GM18858 (cell line): Measurements from ENCODE around the gene OTOA.
"Not testable (repeated sequence)": the region's sequence is repeated elsewhere in the genome, so short reads cannot be mapped to it uniquely, and the experiment has no call there.

Experiments used
- ATAC-seq: cut with Tn5 transposase; IDR thresholded peaks from one replicate; pipeline ENCODE4 v1.9.1; 2021; ENCODE audit not compliant: unreplicated experiment

The OTOA gene

DNA sequence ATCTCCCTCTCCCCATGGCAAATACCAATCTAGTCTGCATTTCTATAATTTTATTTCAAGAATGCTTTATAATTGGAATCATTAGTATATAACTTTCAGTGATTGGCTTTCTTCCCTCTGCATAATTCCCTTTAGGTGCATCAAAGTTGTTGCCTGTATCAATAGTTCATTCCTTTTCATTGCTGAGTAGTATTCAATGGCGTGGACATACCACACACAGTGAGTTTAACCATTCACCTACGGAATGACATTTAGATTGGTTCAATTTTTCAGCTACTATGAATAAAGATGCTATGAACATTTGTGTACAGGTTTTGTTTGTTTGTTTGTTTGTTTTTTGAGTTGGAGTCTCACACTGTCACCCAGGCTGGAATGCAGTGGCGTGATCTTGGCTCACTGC lies 9.7 kb downstream of the OTOA start:
- no peak for ATAC-seq

DNA sequence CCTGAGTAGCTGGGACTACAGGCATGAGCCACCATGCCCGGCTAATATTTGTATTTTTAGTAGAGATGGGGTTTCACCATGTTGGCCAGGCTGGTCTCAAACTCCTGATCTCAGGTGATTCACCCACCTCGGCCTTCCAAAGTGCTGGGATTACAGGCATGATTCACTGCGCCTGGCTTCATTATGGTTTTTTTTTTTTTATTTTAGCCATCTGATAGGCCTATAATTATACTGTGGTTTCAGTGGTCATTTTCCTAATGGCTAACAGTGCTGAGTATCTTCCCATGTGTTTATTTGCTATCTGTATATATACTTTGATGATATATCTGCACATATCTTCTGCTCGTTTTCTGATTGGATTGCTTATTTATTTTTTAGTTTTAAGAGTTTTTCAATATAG lies 10.7 kb downstream of the OTOA start:
- not testable (repeated sequence) for ATAC-seq

DNA sequence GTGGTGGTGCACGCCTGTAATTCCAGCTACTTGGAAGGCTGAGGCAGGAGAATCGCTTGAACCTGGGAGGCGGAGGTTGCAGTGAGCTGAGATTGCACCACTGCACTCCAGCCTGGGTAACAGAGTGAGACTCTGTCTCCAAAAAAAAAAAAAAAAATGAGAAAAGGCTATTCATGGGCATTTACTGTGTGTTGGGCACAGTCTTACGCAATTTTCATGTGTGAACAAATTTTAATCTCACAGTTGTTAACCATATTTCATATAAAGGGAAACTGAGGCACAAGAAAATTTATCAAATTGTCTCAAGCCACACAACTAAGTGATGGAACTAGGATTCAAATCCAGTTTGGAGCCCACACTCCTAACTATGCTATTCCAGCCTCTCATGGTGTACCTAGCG lies 16.9 kb downstream of the OTOA start:
- not testable (repeated sequence) for ATAC-seq

DNA sequence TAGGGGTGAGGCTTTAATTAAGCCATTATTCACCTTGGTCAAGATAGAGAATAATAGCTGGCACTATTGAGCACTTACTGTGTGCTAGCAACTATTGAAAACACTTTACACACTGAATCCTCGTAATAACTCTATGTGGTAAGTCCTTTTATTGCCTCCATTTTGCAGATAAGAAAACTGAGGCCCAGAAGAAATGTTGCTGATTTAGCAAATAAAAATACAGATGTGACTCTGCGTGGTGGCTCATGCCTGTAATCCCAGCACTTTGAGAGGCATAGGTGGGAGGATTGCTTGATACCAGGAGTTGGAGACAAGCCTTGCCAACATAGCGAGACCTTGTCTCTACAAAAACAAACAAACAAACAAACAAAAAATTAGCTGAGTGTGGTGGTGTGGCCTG lies 19.4 kb downstream of the OTOA start:
- ATAC-seq = no peak

- ATAC-seq = no peak
Observed at GRCh38 chr16:21684199-21684598, 20.4 kb downstream of the OTOA start.

DNA sequence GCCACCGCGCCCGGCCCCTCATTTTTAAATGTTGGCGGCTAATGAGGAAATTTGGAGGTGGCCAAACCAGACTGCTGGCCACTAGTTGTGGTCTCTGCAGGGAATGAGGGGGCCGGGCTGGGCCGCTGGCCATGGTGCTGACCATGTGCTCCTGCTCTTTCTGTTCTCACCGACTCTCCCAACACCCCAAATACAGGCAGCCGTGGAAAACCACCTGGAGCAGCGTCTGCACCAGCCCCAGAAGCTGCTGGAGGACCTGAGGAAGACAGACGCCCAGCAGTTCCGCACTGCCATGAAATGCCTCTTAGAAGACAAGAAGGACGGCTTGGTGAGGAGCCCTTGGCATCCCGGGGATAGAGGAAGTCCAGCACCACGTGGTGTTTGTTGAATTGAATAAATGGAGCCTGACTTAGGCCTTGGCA lies 21.3 kb downstream of the OTOA start:
- no peak for ATAC-seq

DNA sequence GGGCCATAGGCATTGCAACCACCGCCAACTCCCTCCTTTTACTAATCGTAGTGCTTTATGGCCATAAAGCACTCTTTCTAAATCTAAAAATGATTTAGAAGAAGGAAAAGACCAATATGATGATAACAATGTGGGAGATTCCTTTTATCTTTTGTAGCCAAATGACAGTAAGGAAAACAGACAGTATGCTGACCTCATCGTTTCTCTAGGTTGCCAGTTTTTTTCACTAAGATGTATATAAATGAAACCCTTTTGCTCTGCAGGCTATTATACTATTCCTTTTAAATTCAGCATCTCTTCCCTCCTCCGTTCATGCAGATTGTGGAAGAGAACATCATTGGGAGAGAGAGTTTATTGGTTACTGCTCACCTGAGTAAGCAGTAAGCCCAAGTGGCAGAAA lies 25.3 kb downstream of the OTOA start:
- no peak for ATAC-seq

DNA sequence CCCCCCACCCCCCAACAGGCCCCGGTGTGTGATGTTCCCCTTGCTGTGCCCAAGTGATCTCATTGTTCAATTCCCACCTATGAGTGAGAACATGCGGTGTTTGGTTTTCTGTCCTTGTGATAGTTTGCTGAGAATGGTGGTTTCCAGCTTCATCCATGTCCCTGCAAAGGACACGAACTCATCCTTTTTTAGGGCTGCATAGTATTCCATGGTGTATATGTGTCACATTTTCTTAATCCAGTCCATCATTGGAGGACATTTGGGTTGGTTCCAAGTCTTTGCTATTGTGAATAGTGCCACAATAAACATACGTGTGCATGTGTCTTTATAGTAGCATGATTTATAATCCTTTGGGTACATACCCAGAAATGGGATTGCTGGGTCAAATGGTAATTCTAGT lies 27.2 kb downstream of the OTOA start:
- ATAC-seq = not testable (repeated sequence)

DNA sequence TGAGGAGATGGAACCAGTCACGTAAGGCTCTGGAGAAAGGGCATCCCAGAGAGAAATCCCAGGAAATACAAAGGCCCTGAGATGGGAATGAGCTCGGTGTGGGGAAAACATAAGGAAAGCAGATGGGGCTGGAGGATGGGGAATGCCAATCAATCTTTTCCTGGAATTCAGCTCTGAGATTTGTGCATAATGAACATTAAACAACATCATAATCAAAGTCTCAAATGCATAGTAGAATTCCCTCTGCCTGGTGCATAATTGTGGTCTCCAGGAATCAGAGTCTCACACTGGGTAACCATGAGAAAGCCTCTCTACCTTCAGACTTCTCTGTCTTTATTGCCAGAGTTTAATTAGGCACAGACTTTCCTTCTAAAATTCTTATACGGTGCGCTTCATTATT lies 30.8 kb downstream of the OTOA start:
- no peak for ATAC-seq

- no peak for ATAC-seq
Observed at GRCh38 chr16:21697032-21697431, 33.3 kb downstream of the OTOA start.

GRCh38 chr16:21698169-21699032 lies 34.6 kb downstream of the OTOA start:
- ATAC-seq = no peak

DNA sequence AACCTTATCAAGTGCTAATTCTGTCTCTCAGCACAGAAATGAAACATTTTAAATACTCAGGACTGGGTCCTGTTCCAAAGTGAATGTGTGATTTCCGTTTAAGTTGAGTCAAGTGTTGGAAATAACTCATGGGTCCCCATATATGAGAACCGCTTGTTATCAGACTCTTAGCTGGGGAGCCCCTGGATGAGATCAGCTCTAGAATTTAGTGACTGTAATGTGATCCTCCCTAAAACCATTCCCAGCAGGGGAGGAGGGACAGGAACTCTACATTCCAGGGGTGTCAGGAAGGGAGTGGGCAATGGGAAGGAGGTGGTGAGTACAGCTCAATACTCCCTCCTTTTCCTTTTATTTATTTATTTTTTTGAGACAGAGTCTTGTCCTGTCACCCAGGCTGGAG lies 37.5 kb downstream of the OTOA start:
- no peak for ATAC-seq

DNA sequence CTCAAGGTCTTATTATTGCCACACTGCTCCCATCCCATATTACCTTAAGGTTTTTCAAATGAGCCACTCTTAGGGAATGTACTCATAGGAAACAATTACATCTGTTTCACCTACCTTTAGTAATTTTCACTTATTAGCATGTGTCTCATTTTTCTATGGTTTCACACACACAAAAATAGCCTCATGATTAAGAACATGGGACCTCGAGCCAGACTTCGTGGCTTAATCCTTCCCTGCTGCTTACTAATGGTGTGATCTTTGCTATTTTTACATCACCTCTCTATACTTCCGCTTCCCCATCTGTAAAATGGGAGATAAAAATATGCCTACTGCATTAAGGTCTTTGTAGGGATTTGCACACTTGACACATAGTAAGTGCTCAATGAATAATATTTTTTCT lies 38.5 kb downstream of the OTOA start:
- ATAC-seq = no peak

GRCh38 chr16:21703156-21703555 lies 39.4 kb downstream of the OTOA start:
- no peak for ATAC-seq

GRCh38 chr16:21703589-21704174 lies 39.9 kb downstream of the OTOA start:
- no peak for ATAC-seq

GRCh38 chr16:21704266-21704665 lies 40.5 kb downstream of the OTOA start:
- ATAC-seq = no peak

DNA sequence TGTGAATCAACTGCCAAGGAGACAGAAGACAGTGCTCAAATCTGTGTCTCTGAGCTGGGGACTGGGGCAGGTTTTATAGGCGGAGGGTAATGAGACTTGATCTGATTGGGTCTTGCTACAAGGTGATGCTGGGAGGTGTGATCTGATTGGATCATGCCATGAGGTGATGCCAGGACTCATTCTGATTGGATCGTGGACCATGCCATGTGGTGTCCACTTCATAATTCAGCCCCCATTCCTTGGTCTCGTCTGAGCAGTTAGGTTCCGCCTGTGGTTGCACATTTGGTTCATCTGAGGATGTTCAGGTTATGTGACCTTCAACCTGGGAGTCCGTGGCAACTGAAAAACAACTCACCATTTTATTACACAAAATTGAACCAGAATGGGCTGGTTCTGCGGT lies 41.0 kb downstream of the OTOA start:
- ATAC-seq = no peak

- no peak for ATAC-seq
Observed at GRCh38 chr16:21708533-21709115, 44.9 kb downstream of the OTOA start.

GRCh38 chr16:21710938-21711337 lies 47.2 kb downstream of the OTOA start:
- no peak for ATAC-seq

DNA sequence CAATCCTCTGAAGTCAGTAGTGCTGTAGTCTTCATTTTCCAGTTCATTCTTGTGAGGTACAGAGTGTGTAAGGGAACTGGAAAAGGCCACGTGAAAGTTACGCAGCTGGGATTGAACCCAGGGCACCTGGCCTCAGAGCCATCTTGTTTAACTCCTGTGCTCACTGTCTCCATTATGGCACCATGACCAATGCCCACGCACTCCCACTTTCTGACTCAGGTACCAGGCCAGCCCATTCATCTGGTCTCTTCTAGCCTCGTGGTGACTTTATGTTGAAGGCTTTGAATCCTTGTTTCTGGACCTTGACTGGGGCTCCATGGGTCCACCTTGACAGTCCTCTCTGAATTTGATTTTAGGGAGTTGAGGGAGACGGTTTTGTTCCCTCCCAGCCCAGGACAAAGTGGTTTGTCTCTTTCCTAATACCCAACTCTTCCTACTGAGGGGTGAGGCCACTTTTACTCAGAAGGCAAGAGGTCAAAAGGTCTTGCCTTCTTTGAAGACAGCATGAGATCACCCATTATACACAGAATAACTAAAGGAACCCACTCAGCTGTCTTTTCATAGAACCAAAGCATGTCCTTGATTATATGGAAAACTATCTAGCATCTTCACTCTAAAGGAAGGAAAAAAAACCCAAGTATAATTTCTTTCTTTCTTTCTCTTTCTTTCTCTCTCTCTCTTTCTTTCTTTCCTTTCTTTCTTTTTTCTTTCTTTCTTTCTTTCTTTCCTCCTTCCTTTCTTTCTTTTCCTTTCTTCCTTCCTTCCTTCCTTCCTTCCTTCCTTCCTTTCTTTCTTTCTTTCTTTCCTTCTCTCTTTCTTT lies 50.0 kb downstream of the OTOA start:
- no peak for ATAC-seq

GRCh38 chr16:21714369-21714618 lies 50.5 kb downstream of the OTOA start:
- not testable (repeated sequence) for ATAC-seq

DNA sequence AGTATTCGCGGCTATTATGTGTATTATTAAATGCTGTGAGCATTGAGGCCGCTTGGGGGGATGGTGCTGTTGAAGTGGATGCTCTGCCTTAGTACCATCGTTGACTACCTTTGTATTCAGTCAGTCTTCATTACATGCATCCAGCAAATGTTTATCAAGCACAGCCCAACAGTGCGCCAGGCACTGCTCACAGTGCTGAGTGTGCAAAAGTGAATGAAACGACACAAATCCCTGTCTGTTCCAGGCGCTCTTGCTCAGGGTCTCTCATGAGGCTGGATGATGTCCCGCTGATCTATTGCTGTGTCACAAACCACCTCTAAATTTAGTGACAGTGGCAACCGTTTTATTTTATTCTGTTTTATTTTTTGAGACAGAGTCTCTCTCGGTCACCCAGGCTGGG lies 53.8 kb downstream of the OTOA start:
- no peak for ATAC-seq
